DMS79 (cell line): ENCODE data around the gene ADRA2B.

ENCODE experiments used
- DNase-seq: peaks from one replicate; lab custom pipeline; 2025; lab: John Stamatoyannopoulos, UW

ADRA2B gene

GRCh38 chr2:96137321-96138178 is 21.2 kb upstream of the ADRA2B start:
- no peak for DNase-seq

- DNase-seq = peak; percentile 54
These were observed 19.9 kb upstream of the ADRA2B start for GRCh38 chr2:96136129-96136720.

GRCh38 chr2:96135621-96136020 is 19.2 kb upstream of the ADRA2B start:
- DNase-seq = no peak

- DNase-seq = no peak
These were observed 18.8 kb upstream of the ADRA2B start for GRCh38 chr2:96135171-96135570.

- DNase-seq = no peak
These were observed 18.1 kb upstream of the ADRA2B start for GRCh38 chr2:96134421-96134820.

GRCh38 chr2:96131813-96132745 is 15.7 kb upstream of the ADRA2B start:
- DNase-seq = no peak

GRCh38 chr2:96131152-96131812 is 14.9 kb upstream of the ADRA2B start:
- DNase-seq = no peak

GRCh38 chr2:96130483-96130882 is 14.1 kb upstream of the ADRA2B start:
- DNase-seq = no peak

- DNase-seq = no peak
These were observed 13.3 kb upstream of the ADRA2B start for GRCh38 chr2:96129528-96130120.

GRCh38 chr2:96128456-96128855 is 12.1 kb upstream of the ADRA2B start:
- DNase-seq = no peak

- DNase-seq = no peak
These were observed 8.3 kb upstream of the ADRA2B start for GRCh38 chr2:96124406-96125265.

- no peak for DNase-seq
These were observed 7.6 kb upstream of the ADRA2B start for GRCh38 chr2:96123936-96124335.

- no peak for DNase-seq
These were observed 6.9 kb upstream of the ADRA2B start for GRCh38 chr2:96123290-96123689.

- no peak for DNase-seq
These were observed 6.0 kb upstream of the ADRA2B start for GRCh38 chr2:96122391-96122790.

GRCh38 chr2:96121414-96121813 is 5.0 kb upstream of the ADRA2B start:
- DNase-seq = no peak

- DNase-seq = no peak
These were observed 4.6 kb upstream of the ADRA2B start for GRCh38 chr2:96120991-96121390.

- DNase-seq = no peak
These were observed 3.8 kb upstream of the ADRA2B start for GRCh38 chr2:96120091-96120720.

GRCh38 chr2:96119389-96119751 is 3.0 kb upstream of the ADRA2B start:
- DNase-seq = no peak

GRCh38 chr2:96118698-96119388 is 2.5 kb upstream of the ADRA2B start:
- no peak for DNase-seq
